Frontal cortex (tissue), 4 donors: ENCODE measurements around the gene XAF1. TPM values are rescaled to one million over a fixed set of nuclear protein-coding genes. Genes with fewer than 3 reads are reported as not detected.
"Not testable (repeated sequence)": the region's sequence is repeated elsewhere in the genome, so short reads cannot be mapped to it uniquely, and the experiment has no call there.

Source experiments
- DNase-seq, 2 donors: peaks; one replicate each; pipeline ENCODE4 v3.0.0; 2012; ENCODE audit warnings: low spot score in 2 of 2
- FAIRE-seq: peaks from 2 replicates; lab custom pipeline; 2012; peaks lifted over from hg19 to GRCh38; lab: Jason Lieb, UNC
- total RNA-seq: library from RNA; depleted of rRNA; stranded (reverse); fragments of >200 nt; gene quantifications from one replicate; pipeline ENCODE4 v1.2.3, GENCODE V29; 2014
- donor health status: control.
- donor health status: control.
- donor health status: control.

Gene XAF1, protein sequence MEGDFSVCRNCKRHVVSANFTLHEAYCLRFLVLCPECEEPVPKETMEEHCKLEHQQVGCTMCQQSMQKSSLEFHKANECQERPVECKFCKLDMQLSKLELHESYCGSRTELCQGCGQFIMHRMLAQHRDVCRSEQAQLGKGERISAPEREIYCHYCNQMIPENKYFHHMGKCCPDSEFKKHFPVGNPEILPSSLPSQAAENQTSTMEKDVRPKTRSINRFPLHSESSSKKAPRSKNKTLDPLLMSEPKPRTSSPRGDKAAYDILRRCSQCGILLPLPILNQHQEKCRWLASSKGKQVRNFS
- total RNA-seq = 2.0 TPM

DNA sequence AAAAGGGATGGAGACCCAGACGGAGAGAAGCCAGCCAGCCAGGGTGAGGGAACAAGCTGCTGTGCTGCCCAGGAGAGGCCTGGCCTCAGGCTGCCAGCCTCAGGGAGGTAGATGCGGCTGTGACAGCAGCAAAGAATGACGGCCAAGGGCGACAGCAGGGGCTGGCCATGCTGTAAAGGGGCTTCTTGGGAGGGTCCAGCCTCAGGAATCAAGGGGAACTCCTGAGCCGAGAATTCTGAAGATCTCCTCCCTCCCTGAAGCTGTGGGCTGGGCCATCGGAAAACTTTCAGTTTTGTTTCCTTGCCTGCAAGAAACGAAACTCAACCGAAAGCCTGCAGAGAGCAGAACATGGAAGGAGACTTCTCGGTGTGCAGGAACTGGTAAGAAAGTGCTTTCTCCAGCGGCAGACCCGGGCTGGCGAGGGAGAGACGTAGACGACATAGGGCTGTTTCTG is at the start of gene XAF1:
XAF1 (plus strand) TSS at position 316 of the 454 bp plus-strand sequence; CDS start at position 349, 33 bp downstream.
- no peak for DNase-seq

DNA sequence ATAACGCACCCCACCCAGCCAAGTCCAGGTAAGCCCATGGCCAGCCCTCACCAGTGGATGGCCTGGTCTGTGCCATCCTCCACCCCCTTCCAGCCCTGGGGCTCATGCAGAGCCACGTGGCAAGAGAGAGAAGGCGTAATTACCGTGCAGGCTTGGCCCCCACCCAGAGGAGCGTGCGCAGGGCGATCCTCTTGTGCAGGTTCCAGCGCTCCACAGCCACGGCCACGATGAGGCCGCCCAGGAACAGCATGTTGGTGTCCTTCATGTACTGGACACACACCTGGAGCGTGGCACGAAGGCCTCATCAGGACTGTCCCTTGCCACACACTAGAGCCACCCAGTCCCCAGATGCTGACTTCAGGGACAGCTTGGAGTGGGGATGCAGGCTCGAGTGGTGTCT is 49.3 kb upstream of the XAF1 start:
- no peak for FAIRE-seq
- no peak for DNase-seq

More for the DNA sequence above, at the start of gene XAF1:
- FAIRE-seq = no peak

DNA sequence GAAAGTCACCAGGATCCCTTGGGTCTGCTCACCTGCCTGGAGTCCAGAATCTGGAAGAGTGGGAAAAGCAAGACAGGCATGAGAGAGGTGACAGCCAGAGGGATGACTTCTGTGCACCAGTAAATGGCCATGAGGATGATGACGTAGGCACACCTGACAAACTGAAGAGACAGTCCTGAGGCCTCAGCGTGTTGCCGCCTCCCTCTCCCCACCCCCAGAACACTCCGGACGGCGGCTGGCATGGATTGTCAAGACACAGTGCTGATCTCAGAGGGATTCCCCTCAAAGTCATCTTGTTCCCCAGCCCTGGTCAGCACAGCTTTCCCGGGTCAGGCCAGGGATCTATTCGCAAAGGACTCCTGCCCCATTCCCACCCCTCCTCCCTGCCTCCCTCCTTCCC is 48.9 kb upstream of the XAF1 start:
- no peak for DNase-seq
- FAIRE-seq = no peak

DNA sequence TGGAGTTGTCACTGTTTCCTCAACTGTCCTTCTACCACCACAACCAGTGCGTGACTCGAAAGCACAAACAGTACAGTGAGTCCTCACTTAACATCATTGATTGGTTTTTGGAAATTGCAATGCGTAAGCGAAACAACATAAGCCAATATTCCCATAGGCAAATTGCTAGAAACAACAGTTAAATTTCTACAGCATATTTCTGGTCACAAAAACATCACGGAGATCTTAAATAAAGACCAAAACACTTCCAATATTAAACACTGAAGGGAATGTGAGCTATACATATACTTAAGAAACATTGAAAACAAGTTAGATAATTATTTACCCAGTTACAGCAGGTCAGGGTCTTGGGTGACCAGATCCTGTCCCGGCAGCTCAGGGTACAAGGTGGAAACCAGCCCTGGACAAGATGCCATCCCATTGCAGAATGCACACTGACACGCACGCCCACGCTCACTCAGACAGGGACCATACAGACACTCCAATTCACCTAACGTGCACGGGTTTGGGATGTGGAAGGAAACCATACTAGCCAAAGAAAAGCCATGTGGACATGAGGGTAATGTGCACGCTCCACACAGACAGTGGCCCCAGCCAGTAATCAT is 47.4 kb upstream of the XAF1 start:
- DNase-seq (no peak), FAIRE-seq (no peak)

DNA sequence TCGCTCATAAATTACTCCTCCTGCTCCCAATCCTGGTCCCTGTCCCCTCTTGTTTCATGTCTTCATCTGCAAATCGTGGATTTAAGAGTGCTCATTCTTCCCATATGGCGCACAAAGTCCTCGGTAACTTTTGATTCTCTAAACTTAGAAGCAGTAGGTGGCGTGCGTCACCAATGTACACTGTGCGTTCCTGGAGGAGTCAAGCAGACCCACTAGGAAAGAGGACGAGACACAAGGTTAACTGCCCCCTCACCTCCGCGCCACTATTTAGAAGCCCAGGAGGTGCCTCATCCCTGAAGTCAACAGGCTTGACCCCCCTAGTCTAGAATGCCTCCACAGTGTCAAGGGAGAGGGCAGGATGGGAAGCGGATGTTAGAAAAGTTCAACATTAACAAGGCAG is 45.5 kb upstream of the XAF1 start:
- DNase-seq (no peak), FAIRE-seq (no peak)

DNA sequence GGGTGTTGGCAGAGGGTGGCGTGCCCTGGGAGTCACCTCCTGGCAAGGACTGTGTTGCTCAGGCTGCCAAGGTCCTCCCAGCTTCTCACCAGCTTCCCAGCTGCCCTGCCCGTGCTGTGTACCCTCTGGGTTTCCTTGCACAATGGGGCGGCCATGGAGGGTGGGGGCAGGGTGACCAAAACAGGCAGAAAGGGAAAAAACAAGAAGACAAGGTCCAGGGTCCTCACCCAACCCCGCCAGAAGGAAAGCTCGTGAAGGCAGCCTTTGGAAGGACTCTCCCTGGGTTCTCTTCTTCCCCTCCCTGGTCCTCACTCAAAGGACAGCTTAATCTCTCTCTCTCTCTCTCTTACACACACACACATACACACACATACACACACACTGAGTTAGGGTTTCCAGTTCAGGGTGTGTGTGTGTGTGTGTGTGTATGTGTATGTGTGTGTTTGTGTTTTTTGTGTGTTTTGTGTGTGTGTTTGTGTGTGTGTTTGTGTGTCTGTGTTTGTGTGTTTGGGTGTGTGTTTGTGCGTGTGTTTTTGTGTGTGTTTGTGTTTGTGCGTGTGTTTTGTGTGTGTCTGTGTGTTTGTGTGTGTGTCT is 44.7 kb upstream of the XAF1 start:
- peak in 1 of 2 donors; percentile 35 for DNase-seq
- FAIRE-seq = no peak

DNA sequence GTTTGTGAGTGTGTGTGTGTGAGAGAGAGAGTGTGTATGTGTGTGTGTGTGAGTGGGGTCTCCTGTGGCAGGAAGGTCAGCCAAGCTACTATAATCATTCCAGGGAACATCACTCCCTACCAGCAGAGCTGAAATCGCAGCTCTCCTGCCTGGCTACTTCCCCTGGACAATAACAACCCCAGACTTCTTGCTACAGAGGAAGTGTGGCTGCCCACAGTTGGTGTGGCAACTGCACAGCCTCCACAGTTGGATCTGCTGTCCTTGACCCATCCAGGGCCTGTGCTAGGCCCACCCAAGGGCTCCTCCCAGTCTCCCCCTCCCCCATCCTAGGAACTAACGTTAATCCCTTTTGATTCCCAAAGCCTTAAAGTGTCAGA is 44.2 kb upstream of the XAF1 start:
- DNase-seq (no peak), FAIRE-seq (no peak)

DNA sequence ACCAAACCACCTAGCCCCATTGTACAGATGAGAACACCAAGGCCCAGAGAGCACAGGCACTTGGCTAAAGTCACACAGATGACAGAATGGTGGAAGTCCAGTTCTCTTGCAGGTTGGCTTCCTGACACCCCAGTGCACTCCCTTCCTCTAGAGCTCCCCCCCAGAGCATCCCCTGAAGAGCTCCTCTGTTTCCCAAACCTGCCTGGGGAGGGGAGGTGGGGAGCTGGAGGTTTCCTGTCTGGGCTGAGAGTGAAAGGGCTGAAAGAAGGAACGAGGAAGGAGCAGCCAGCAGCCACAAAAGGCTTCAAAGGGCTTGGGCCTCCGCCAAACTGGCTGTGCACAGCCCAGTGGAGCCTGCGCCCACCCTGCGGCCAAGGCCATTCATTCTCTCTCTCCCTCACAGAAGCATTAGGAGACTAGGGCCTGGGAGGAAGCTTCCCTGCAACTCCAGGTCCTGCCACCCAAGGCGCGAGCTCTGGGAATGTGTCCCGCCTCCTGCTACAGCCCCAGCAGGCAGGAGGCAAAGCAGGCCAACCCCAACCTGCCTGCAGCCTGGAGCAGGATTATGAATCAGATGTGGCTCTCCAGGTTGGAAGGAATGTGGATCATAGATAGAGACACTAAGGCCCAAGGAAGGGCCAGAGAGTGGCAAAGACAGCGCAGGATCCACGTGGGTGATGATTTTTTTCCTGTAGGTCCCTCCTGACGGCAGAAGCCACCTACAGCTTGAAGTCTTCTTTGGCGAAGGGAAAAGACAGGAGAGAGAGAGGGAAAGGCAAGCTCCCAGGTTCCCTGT is 43.6 kb upstream of the XAF1 start:
- peak; percentile 38 to 47 for DNase-seq
- no peak for FAIRE-seq

DNA sequence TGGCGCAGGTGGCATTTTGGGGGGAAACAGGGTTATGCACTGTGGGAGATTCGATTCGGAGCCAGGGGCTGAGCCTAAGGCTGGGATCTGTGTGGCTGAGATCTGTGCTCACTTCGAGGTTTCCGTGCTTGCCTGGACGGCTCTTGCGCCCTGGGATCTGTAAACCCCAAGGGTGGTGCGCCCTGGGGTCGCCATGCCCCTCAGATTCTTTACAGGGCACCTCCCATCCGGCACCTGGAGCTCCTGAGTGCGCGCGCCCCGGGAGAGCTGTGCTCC is 43.1 kb upstream of the XAF1 start:
- FAIRE-seq (no peak), DNase-seq (no peak)

DNA sequence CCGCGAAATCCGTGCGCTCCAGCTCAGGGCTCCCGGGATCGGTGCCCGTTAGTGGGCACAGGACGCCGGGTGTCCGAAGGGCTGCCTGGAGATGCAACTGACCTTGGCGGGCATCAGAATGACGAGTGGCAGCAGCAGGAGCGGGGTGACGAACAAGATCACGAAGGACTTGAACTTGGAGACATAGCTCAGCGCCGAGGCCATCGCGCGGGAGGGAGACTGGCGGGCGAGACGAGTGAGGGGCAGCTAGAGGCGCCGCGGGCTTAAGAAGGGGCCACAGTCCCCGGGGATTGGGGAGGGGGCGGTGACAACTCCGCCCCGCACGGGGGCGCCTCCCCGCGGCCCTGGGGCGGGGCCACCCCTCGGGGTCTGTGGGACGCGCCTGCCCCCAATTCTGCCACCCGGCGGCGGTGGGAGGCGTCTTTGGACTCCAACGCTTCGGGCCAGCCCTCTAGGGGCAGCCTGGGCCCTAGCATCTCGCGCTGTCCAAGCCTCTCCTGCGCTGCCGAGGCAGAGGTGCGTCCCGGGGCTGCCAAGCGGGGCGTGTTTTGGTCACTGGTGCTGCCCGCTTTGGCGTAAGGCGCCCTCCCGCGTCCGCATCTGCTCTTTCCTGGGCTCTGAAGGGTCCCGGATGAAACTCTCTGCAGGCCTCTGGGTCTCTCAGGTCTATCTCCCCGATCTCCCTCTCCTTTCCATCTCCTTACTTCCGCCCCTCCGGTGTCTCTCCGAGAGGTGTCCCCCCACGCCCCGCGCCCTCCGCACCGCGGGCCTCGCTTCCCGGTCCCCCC is 42.5 kb upstream of the XAF1 start, which contains the start of gene SLC13A5:
SLC13A5 (minus strand) TSS at position 240 of the 788 bp plus-strand sequence; CDS start at position 204, 36 bp downstream.
- no peak for FAIRE-seq
- DNase-seq = peak; percentile 47 to 70

DNA sequence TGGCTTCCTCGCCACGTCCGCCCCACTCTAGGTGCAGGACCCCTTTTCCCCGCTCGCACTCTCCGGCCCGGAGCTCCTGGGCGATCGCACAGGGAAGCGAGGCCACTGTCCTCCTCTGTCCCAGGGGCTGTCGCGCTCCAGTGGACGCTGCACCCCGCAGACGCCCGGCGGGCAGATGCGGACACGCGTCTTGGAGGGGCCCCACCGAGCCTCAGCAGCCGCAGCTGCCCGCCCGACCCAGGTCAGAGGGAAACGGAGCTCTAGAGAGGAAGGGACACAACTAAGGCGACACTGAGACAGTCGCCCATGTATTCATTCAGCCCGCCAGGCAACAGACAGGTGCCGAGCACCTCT is 42.0 kb upstream of the XAF1 start:
- DNase-seq = no peak
- FAIRE-seq = no peak

DNA sequence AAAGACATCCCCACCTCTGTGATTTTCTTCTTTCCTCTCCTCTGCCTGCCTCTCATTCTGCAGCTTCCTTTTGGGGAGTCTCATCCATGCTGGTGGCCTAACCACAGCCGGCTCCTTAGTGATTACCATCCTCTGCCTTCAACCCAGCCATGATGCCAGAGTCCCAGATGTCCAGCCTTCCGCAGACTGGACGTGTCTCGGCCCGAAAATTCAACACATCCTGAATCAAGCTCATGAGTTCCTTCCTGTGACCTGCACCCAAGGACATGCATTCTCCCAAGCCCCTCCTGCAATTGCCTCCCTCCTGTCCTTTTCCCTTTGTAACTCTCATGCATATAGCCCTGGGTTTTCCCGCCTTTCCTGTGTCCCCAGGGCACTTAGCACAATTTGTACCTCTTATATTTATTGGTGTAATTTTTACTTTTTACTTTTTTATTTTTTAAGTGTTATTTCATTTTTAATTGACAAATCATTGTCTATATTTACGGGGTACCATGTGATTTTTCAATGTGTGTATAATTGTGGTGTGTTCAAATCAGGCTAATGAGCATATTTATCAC is 41.5 kb upstream of the XAF1 start:
- FAIRE-seq = no peak
- no peak for DNase-seq

DNA sequence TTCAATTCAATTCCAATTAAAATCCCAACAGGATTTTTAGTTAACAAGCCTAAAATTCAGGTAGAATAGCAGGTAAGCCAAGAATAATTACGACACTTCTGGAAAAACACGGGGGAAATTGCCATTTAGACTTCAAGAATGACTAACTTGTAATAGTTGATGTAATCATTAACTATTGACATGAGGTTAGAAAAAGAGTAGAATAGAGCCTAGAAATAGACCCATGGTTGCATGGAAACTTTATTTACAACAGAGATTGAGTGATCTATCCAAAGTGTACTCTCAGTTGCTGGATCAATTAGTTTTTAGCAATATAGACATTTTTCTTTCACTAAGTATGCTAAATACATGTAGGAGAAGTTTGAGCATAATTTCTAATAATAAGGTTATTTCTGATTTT is 39.1 kb upstream of the XAF1 start:
- DNase-seq (no peak), FAIRE-seq (no peak)

DNA sequence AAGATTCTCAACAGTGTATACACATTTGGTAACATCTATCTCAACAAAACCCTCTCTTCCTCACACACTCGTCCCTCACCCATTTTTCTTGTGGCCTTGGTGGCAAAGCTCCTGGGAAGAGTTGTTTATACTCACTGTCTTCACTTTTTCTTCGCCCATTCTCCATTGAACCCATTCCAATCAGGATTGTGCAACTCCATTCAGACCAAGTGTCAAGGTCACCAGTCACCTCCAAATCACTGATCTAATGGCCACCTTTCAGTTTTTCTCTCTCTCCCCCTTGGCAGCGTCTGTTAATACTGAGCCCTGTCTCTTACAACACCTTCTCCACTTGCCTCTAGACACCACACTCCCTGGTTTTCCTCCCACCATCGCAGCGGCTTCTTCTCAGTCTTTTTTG is 34.1 kb upstream of the XAF1 start:
- DNase-seq (no peak), FAIRE-seq (no peak)

DNA sequence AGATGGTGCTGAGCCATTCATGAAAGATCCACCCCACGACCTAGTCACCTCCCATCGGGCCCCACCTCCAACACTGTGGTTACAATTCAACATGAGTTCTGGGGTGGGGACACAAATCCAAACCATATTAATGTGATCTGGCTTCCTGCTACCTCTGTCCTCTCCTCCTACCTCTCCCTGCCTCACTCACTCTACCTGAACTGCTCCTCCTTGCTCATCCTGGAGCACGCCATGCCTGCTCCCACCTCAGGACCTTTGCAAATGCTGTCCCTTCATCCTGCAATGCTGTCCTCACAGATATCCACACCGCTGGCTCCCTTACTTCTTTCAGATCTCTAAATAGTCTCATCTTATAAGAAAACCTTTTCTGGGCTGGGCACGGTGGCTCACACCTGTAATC is 31.8 kb upstream of the XAF1 start:
- DNase-seq (no peak), FAIRE-seq (no peak)

DNA sequence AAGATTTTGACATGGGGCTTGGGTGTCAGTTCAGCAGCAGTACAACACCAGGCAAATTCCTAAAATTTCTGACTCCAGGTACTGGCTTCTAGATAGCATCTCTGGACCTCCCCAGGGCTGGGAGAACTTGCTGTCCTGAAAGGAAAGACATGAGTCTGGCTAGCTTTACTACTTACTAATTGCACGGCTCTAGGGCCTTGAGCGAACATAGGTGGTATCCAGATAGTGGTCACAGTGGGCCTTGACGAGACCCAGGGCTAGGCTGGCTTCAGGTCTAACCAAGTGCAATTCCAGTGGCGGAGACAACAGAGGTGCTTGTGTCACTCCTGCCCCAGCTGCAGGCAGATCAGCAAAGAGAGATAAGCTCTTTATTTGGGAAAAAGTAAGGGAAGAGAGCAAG is 26.3 kb upstream of the XAF1 start:
- FAIRE-seq (no peak), DNase-seq (no peak)

DNA sequence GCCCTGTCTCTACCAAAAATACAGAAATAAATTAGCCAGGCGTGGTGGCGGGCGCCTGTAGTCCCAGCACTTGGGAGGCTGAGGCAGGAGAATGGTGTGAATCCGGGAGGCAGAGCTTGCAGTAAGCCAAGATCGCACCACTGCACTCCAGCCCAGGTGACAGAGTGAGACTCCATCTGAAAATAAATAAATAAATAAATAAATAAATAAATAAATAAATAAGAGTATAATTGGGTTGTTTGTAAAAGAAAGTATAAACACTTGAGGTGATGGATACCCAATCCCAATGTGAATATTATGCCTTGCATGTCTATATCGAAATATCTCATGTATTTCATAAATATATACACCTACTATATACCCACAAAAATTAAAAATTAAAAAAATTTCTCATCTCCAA is 9.2 kb upstream of the XAF1 start:
- FAIRE-seq, DNase-seq: not testable (repeated sequence)

DNA sequence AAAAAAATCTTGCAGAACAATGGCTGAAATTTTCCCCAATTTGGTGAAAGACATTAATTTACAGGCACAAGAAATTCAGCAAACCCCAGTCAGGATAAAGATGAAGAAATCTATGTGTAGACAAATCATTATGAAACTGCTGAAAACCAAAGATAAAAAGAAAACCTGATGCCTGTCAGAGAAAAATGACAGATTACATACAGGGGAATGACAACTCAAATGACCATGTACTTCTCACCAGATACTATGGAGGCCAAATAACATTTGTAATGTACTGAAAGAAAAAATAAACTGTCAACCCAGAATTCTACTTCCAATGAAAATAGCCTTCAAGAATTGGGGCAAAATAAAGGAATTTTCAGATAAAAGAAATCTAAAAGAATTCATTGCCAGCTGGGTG is 7.2 kb upstream of the XAF1 start:
- FAIRE-seq (no peak), DNase-seq (no peak)

DNA sequence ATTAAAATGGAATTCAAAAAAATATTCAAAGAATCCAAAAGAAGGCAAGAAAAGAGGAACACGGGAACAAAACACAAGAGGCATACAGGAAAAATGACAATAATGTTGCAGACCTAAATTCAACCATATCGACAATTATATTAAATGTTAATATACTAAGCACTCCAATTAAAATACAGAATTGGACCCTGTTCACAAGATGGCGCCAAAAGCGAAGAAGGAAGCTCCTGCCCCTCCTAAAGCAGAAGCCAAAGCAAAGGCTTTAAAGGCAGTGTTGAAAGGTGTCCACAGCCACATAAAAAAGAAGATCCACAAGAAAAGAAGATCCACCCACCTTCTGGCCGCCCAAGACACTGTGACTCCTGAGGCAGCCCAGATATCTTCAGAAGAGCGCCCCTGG is 6.3 kb upstream of the XAF1 start:
- FAIRE-seq (no peak), DNase-seq (no peak)
